Spleen (tissue), 11 donors: ENCODE measurements around the gene ADAMTS17. TPM values are rescaled to one million over a fixed set of nuclear protein-coding genes. Genes with fewer than 3 reads are reported as not detected.

Experiments used
- DNase-seq: peaks from one replicate; pipeline ENCODE4 v3.0.0-alpha.2; 2020
- H3K27ac ChIP-seq, 8 donors: fragments of 200-600 bp; sonication (generic) in 7 of 8; 1 replicate in 4 of 8; 2 replicates in 4 of 8; pipeline versions ENCODE4 v1.5.0 to v1.8.0; 2016 to 2021; ENCODE audit warnings: inconsistent platforms in 4 of 8, mild to moderate bottlenecking in 4 of 8, moderate library complexity in 1 of 8
- H3K27me3 ChIP-seq, 7 donors: fragments of 200-600 bp; sonication (generic) in 6 of 7; replicated peaks in 1 of 7; 1 replicate in 4 of 7; 2 replicates in 3 of 7; pipeline versions ENCODE4 v1.5.0 to v1.8.0; 2016 to 2021; ENCODE audit warnings: inconsistent platforms in 3 of 7, mild to moderate bottlenecking in 1 of 7
- H3K36me3 ChIP-seq, 6 donors: fragments of 200-600 bp; sonication (generic) in 5 of 6; 1 replicate in 4 of 6; 2 replicates in 2 of 6; pipeline versions ENCODE4 v1.5.0 to v1.8.0; 2016 to 2021; ENCODE audit warnings: inconsistent platforms in 2 of 6
- H3K4me1 ChIP-seq, 6 donors: fragments of 200-600 bp; sonication (generic) in 5 of 6; 1 replicate in 3 of 6; 2 replicates in 3 of 6; pipeline versions ENCODE4 v1.5.0 to v1.8.0; 2016 to 2021; ENCODE audit warnings: inconsistent platforms in 3 of 6
- H3K4me3 ChIP-seq, 8 donors: fragments of 200-600 bp; sonication (generic) in 7 of 8; 1 replicate in 4 of 8; 2 replicates in 4 of 8; pipeline versions ENCODE4 v1.5.0 to v1.8.0; 2016 to 2021; ENCODE audit warnings: inconsistent platforms in 4 of 8, mild to moderate bottlenecking in 4 of 8, moderate library complexity in 2 of 8
- H3K9me3 ChIP-seq, 8 donors: fragments of 200-600 bp; sonication (generic) in 7 of 8; 1 replicate in 4 of 8; 2 replicates in 4 of 8; pipeline versions ENCODE4 v1.5.0 to v1.8.0; 2016 to 2021; ENCODE audit warnings: inconsistent platforms in 4 of 8
- CTCF ChIP-seq, 11 experiments: fragments of 200-600 bp in 7 of 11; fragments of 450-650 bp in 4 of 11; sonication (generic) in 4 of 11; IDR thresholded peaks in 8 of 11; conservative IDR thresholded peaks in 3 of 11; 1 replicate in 7 of 11; 2 replicates in 4 of 11; pipeline versions ENCODE4 v1.4.0 to v1.8.0; 2016 to 2021; ENCODE audit warnings: antibody characterized with exemption in 11 of 11, inconsistent platforms in 4 of 11, mild to moderate bottlenecking in 1 of 11
- POLR2A ChIP-seq, 3 donors: fragments of 450-650 bp; IDR thresholded peaks; one replicate each; pipeline ENCODE4 v1.5.1; 2017; ENCODE audit warnings: antibody characterized with exemption in 3 of 3, mild to moderate bottlenecking in 1 of 3
- POLR2AphosphoS5 ChIP-seq, 3 donors: sonication (generic); formaldehyde crosslinking; IDR thresholded peaks; one replicate each; pipeline ENCODE4 v1.5.1; 2017; ENCODE audit warnings: antibody characterized with exemption in 3 of 3
- WGBS, 5 donors: extraction: QIAGEN DNeasy Blood & Tissue Kit in 3 of 5; methylation state at CpG; one replicate each; pipeline versions ENCODE4 v1.1.5 to v1.1.7; 2013 to 2018; 5-methylcytosine and 5-hydroxymethylcytosine counted together
- intact Hi-C: fragments of 100-400 bp; cut with DNase I; formaldehyde crosslinking; loops from one replicate; pipeline ENCODE4 v1.15.0; 2023; ENCODE audit warnings: low total_unique reads
- polyA plus RNA-seq, 3 donors: library from polyadenylated mRNA; stranded (reverse); fragments of 200-250 nt; gene quantifications; one replicate each; pipeline ENCODE4 v1.2.1, GENCODE V29; 2013
- total RNA-seq, 7 donors: library from RNA; depleted of rRNA in 3 of 7; stranded (reverse); fragments of >200 nt in 3 of 7; fragmentation: NEBNext Ultra II Directional in 4 of 7; extraction: Animal tissue kit (Norgen Biotek cat#: 25700) in 4 of 7; gene quantifications; one replicate each; pipeline versions ENCODE4 v1.1.0 to v1.2.1, GENCODE V29; 2016 to 2021
- donor health status: healthy with polysubstance abuse.
- donor health status: DM: no; HTN: no; CAD: no; lungs with moderate emphysema.
- donor health status: DM: no; HTN: no; CAD: no.
- donor health status: Bipolar disorder and iron deficiency.
- donor health status: healthy.
- donor health status: DM: no; HTN: no; CAD: no.
- donor health status: DM: yes; HTN: yes; CAD: no.

The ADAMTS17 gene
- total and polyA plus RNA-seq, 10 donors = 0.21 to 13.2 (median 5.8) TPM

DNA sequence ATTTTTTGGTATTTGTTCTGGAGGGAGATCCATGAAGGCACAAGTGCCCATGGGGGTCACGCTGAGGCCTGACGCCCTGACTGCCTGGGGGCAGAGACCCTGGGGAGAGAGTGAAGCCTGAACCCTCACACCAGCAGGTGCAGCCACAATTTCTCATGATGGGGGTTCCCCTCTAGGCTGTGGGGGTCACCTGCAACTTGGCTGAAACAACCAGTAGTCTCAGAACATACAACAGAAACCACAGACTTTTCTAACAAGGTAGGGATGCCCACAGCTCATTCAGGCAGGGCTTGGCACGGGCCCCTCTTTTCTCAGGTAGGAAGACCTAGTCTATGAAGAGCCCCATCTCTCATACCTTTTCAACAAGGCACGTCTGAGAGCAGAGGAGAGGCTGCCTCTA, 245.1 kb downstream of the ADAMTS17 start:
- no peak overlapping the region for H3K27ac ChIP-seq
- no peaks in the 10 kb centered on the region for H3K4me1 ChIP-seq
- TF ChIP-seq POLR2AphosphoS5 (IDR thresholded peaks at IDR 0.05) (no peak), POLR2A (IDR thresholded peaks at IDR 0.05) (no peak), CTCF (IDR thresholded peaks at IDR 0.05 in 8 of 11, conservative IDR thresholded peaks at IDR 0.05 in 3 of 11) (no peak)
- 79 to 88% (median 85%) methylated on average over 4 of the region's 4 CpGs for WGBS, 5 donors
- no peaks in the 10 kb centered on the region for H3K36me3 ChIP-seq
- no peaks in the 10 kb centered on the region for H3K9me3 ChIP-seq
- intact Hi-C loops = no loop called here
- peak; percentile 19 for DNase-seq
- H3K27me3 ChIP-seq = no peaks in the 10 kb centered on the region
- no peak overlapping the region for H3K4me3 ChIP-seq

DNA sequence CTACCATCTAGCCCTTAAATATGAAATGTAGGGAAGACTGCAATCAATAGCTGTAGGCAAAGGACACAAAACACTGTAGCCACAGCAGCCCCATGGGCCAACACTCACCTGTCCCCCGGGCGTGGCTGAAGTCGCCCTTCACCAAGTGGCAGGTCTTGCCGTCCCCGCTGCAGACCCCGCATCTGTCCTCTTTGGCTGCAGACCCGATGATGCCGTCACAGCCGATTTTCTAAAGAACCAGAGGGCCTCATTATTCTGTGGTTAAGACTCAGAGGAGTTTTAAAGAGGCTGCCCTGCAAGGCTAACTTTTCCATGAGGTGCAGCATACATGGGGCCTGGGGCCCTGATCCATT, 245.6 kb downstream of the ADAMTS17 start:
- WGBS, 5 donors = 83 to 96% (median 92%) methylated on average over 9 of the region's 9 CpGs
- no peak overlapping the region for H3K4me3 ChIP-seq
- no peaks in the 10 kb centered on the region for H3K36me3 ChIP-seq
- intact Hi-C loops = no loop called here
- H3K9me3 ChIP-seq = no peaks in the 10 kb centered on the region
- H3K4me1 ChIP-seq = no peaks in the 10 kb centered on the region
- H3K27me3 ChIP-seq = no peaks in the 10 kb centered on the region
- peak; percentile 52 for DNase-seq
- H3K27ac ChIP-seq = no peak overlapping the region
- TF ChIP-seq CTCF (IDR thresholded peaks at IDR 0.05 in 8 of 11, conservative IDR thresholded peaks at IDR 0.05 in 3 of 11) (no peak), POLR2AphosphoS5 (IDR thresholded peaks at IDR 0.05) (no peak), POLR2A (IDR thresholded peaks at IDR 0.05) (no peak)

GRCh38 chr15:100095541-100096247, 246.1 kb downstream of the ADAMTS17 start:
- H3K4me1 ChIP-seq = no peaks in the 10 kb centered on the region
- no peak overlapping the region for H3K27ac ChIP-seq
- no peak for TF ChIP-seq POLR2AphosphoS5 (IDR thresholded peaks at IDR 0.05)
- no peak for TF ChIP-seq CTCF (IDR thresholded peaks at IDR 0.05 in 8 of 11, conservative IDR thresholded peaks at IDR 0.05 in 3 of 11)
- TF ChIP-seq POLR2A (IDR thresholded peaks at IDR 0.05) = no peak
- no peak overlapping the region for H3K4me3 ChIP-seq
- no peaks in the 10 kb centered on the region for H3K36me3 ChIP-seq
- peak; percentile 41 for DNase-seq
- no peaks in the 10 kb centered on the region for H3K27me3 ChIP-seq
- WGBS, 5 donors = 79 to 88% (median 85%) methylated on average over 13 of the region's 13 CpGs
- H3K9me3 ChIP-seq = no peaks in the 10 kb centered on the region
- intact Hi-C loops = no loop called here

DNA sequence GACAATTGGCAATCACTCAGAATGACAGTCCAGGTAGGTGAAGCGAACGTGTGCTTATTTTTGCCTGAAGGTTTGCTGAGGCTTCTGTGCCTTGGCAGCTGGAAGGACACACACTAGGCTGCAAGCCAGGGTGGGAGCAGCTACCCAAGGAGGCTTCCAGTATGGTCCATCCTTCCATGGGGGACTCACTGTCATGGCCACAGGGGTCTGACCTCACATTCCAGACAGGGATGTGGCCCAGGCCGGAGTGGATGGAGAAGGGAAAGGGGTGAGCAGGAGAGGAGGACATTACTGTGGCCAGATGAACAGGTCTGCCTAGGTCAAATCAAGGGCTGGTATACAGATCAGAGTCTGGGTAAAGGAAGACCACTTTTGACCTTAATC, 247.7 kb downstream of the ADAMTS17 start:
- DNase-seq = peak; percentile 47

More for the DNA sequence above, 247.7 kb downstream of the ADAMTS17 start:
- WGBS, 5 donors = 74 to 93% (median 84%) methylated on average over 3 of the region's 3 CpGs
- Histone ChIP-seq H3K4me1 (no peaks in the 10 kb centered on the region), H3K36me3 (no peaks in the 10 kb centered on the region), H3K27me3 (no peaks in the 10 kb centered on the region), H3K27ac (no peak overlapping the region), H3K4me3 (no peak overlapping the region), H3K9me3 (no peaks in the 10 kb centered on the region)
- intact Hi-C loops = no loop called here
- TF ChIP-seq CTCF (IDR thresholded peaks at IDR 0.05 in 8 of 11, conservative IDR thresholded peaks at IDR 0.05 in 3 of 11) (no peak), POLR2AphosphoS5 (IDR thresholded peaks at IDR 0.05) (no peak), POLR2A (IDR thresholded peaks at IDR 0.05) (no peak)
